ENCODE results near the gene COTL1.

- TF ChIP-seq CTCF (IDR thresholded peaks at IDR 0.05; ENCODE audit: low read depth, low read length, missing input control) (no peak), REST (IDR thresholded peaks at IDR 0.05) (no peak), SP1 (IDR thresholded peaks at IDR 0.05) (no peak)
These were observed 47.0 kb downstream of the COTL1 start for GRCh38 chr16:84570739-84571403.

Measured in liver (tissue), 3 donors.